H9 (cell line): ENCODE results near the gene TIMM10. TPM values are rescaled to one million over a fixed set of nuclear protein-coding genes. Genes with fewer than 3 reads are reported as not detected.

Experiments
- DNase-seq: peaks from one replicate; pipeline ENCODE4 v3.0.0-alpha.2; 2017
- H2AFZ ChIP-seq: one replicate; pipeline ENCODE4 v1.6.1; 2013; ENCODE audit warnings: mild to moderate bottlenecking, low read length, control low read depth, moderate library complexity
- H2AK5ac ChIP-seq: 2 replicates; pipeline ENCODE4 v1.6.1; 2013; ENCODE audit warnings: low read length, control low read depth, mixed read lengths; ENCODE audit not compliant: insufficient read length
- H2BK120ac ChIP-seq: one replicate; pipeline ENCODE4 v1.6.1; 2013; ENCODE audit warnings: low read depth, mild to moderate bottlenecking, low read length, control low read depth, inconsistent platforms; ENCODE audit not compliant: poor library complexity, severe bottlenecking
- H2BK12ac ChIP-seq: 2 replicates; pipeline ENCODE4 v1.6.1; 2013; ENCODE audit warnings: low read length, control low read depth, mixed read lengths, low read depth; ENCODE audit not compliant: insufficient read length
- H2BK15ac ChIP-seq: 2 replicates; pipeline ENCODE4 v1.6.1; 2013; ENCODE audit warnings: low read depth, low read length, control low read depth
- H2BK20ac ChIP-seq: one replicate; pipeline ENCODE4 v1.6.1; 2013; ENCODE audit warnings: low read depth, mild to moderate bottlenecking, low read length, control low read depth, inconsistent platforms; ENCODE audit not compliant: poor library complexity, severe bottlenecking
- H2BK5ac ChIP-seq: 2 replicates; pipeline ENCODE4 v1.6.1; 2013; ENCODE audit warnings: low read length, control low read depth, mixed read lengths; ENCODE audit not compliant: insufficient read length
- H3K14ac ChIP-seq: 2 replicates; pipeline ENCODE4 v1.6.1; 2013; ENCODE audit warnings: low read length, control low read depth; ENCODE audit not compliant: insufficient read depth
- H3K18ac ChIP-seq: 2 replicates; pipeline ENCODE4 v1.6.1; 2013; ENCODE audit warnings: low read depth, mild to moderate bottlenecking, mixed read lengths, low read length, control low read depth; ENCODE audit not compliant: insufficient read length
- H3K23ac ChIP-seq: 2 replicates; pipeline ENCODE4 v1.6.1; 2013; ENCODE audit warnings: low read length, control low read depth, mixed read lengths, low read depth; ENCODE audit not compliant: insufficient read length
- H3K23me2 ChIP-seq: 2 replicates; pipeline ENCODE4 v1.6.1; 2013; ENCODE audit warnings: low read depth, mild to moderate bottlenecking, mixed read lengths, low read length, control low read depth; ENCODE audit not compliant: insufficient read length, poor library complexity, severe bottlenecking
- H3K27ac ChIP-seq: 2 replicates; pipeline ENCODE4 v1.5.1; 2013; ENCODE audit warnings: low read length, control low read depth, mixed read lengths, low read depth; ENCODE audit not compliant: insufficient read length
- H3K27me3 ChIP-seq: 2 replicates; pipeline ENCODE4 v1.6.1; 2013; ENCODE audit warnings: low read length, control low read depth, inconsistent platforms; ENCODE audit not compliant: insufficient read depth
- H3K4ac ChIP-seq: 2 replicates; pipeline ENCODE4 v1.6.1; 2013; ENCODE audit warnings: low read depth, mild to moderate bottlenecking, control low read depth, inconsistent platforms, low read length, moderate library complexity
- H3K4me1 ChIP-seq: 2 replicates; pipeline ENCODE4 v1.6.1; 2013; ENCODE audit warnings: low read length, control low read depth, inconsistent platforms; ENCODE audit not compliant: insufficient read depth
- H3K4me2 ChIP-seq: 2 replicates; pipeline ENCODE4 v1.6.1; 2013; ENCODE audit warnings: low read length, control low read depth, mixed read lengths; ENCODE audit not compliant: insufficient read length, insufficient read depth
- H3K56ac ChIP-seq: 2 replicates; pipeline ENCODE4 v1.6.1; 2013; ENCODE audit warnings: low read depth, mild to moderate bottlenecking, mixed read lengths, low read length, control low read depth; ENCODE audit not compliant: insufficient read length
- H3K79me1 ChIP-seq: 2 replicates; pipeline ENCODE4 v1.6.1; 2013; ENCODE audit warnings: low read depth, mild to moderate bottlenecking, moderate library complexity, low read length, control low read depth, inconsistent platforms; ENCODE audit not compliant: insufficient read depth, poor library complexity, severe bottlenecking
- H3K79me2 ChIP-seq: 2 replicates; pipeline ENCODE4 v1.6.1; 2013; ENCODE audit warnings: low read length, control low read depth, inconsistent platforms; ENCODE audit not compliant: insufficient read depth
- H3K9ac ChIP-seq: 2 replicates; pipeline ENCODE4 v1.6.1; 2013; ENCODE audit warnings: low read length, control low read depth, mixed read lengths; ENCODE audit not compliant: insufficient read length; ENCODE audit errors: extremely low read depth
- H3K9me3 ChIP-seq: one replicate; pipeline ENCODE4 v1.6.1; 2013; ENCODE audit warnings: low read depth, low read length, inconsistent platforms; ENCODE audit not compliant: control insufficient read depth
- H3T11ph ChIP-seq: one replicate; pipeline ENCODE4 v1.6.1; 2013; ENCODE audit warnings: mild to moderate bottlenecking, low read length, control low read depth, inconsistent platforms
- H4K20me1 ChIP-seq: one replicate; pipeline ENCODE4 v1.6.1; 2013; ENCODE audit not compliant: control insufficient read depth, insufficient read length, insufficient read depth
- H4K5ac ChIP-seq: 2 replicates; pipeline ENCODE4 v1.6.1; 2013; ENCODE audit warnings: low read depth, mild to moderate bottlenecking, mixed read lengths, low read length, control low read depth; ENCODE audit not compliant: insufficient read length
- H4K8ac ChIP-seq: replicated peaks from 2 replicates; pipeline ENCODE4 v1.6.1; 2013; ENCODE audit warnings: low read length, control low read depth, mixed read lengths, low read depth; ENCODE audit not compliant: insufficient read length
- H4K91ac ChIP-seq: 2 replicates; pipeline ENCODE4 v1.6.1; 2013; ENCODE audit warnings: low read depth, mild to moderate bottlenecking, moderate library complexity, mixed read lengths, low read length, control low read depth; ENCODE audit not compliant: insufficient read length
- H3K27ac Mint-ChIP-seq, 3 experiments: 2 replicates in 2 of 3; 3 replicates in 1 of 3; pipeline ENCODE4 v1.8.0; 2020 to 2021; ENCODE audit warnings: mixed read lengths in 3 of 3, mild to moderate bottlenecking in 1 of 3, moderate library complexity in 1 of 3
- H3K27me3 Mint-ChIP-seq: 2 replicates; pipeline ENCODE4 v1.8.0; 2021; ENCODE audit warnings: low read depth, mild to moderate bottlenecking, moderate library complexity, mixed read lengths
- H3K36me3 Mint-ChIP-seq, 3 experiments: 2 replicates in 2 of 3; 3 replicates in 1 of 3; pipeline ENCODE4 v1.8.0; 2020 to 2021; ENCODE audit warnings: low read depth in 3 of 3, mixed read lengths in 3 of 3; ENCODE audit not compliant: insufficient read depth in 1 of 3
- H3K4me1 Mint-ChIP-seq, 2 experiments: 2 replicates each; pipeline ENCODE4 v1.8.0; 2020; ENCODE audit warnings: mixed read lengths in 2 of 2
- H3K4me3 Mint-ChIP-seq, 2 experiments: 2 replicates in 1 of 2; 3 replicates in 1 of 2; pipeline ENCODE4 v1.8.0; 2020 to 2021; ENCODE audit warnings: mild to moderate bottlenecking in 2 of 2, mixed read lengths in 2 of 2, moderate library complexity in 1 of 2
- H3K9me3 Mint-ChIP-seq, 2 experiments: 2 replicates in 1 of 2; 3 replicates in 1 of 2; pipeline ENCODE4 v1.8.0; 2020; ENCODE audit warnings: mild to moderate bottlenecking in 2 of 2, mixed read lengths in 2 of 2, moderate library complexity in 1 of 2
- CTCF ChIP-seq: fragments of 200-600 bp; sonication (generic); conservative IDR thresholded peaks from 3 replicates; pipeline ENCODE4 v1.8.0; 2021; ENCODE audit warnings: antibody characterized with exemption, mild to moderate bottlenecking
- WGBS: extraction: QIAGEN DNeasy Blood & Tissue Kit; methylation state at CpG from one replicate; pipeline ENCODE4 v1.1.7; 2013; ENCODE audit warnings: missing lambda C conversion rate, low lambda C conversion rate, mixed read lengths; ENCODE audit not compliant: insufficient read length; ENCODE audit errors: extremely low coverage; 5-methylcytosine and 5-hydroxymethylcytosine counted together
- total RNA-seq: library from RNA; stranded (reverse); gene quantifications from 2 replicates; pipeline ENCODE4 v1.2.1, GENCODE V29; 2021

Gene TIMM10
- total RNA-seq, 1 experiment from 2014 or later, result 130 TPM

- H4K5ac ChIP-seq, result no peak overlapping the region
- H3K9ac ChIP-seq, result no peak overlapping the region
- no peak overlapping the region for H3K4ac ChIP-seq
- no peaks in the 10 kb centered on the region for H3K9me3 ChIP-seq
- peaks cover 5% of the 10 kb centered on the region; the same call in 1 of the 2 replicates for H3K79me2 ChIP-seq
- Mint-ChIP-seq H3K27ac (peak overlapping the region in 2 of 3 experiments; percentile 2 to 64; a peak in 4 of 7 replicates), H3K9me3 (no peaks in the 10 kb centered on the region; a peak in 1 of 5 replicates), H3K27me3 (no peaks in the 10 kb centered on the region), H3K36me3 (peaks cover 8 to 16% (median 16%) of the 10 kb centered on the region in 3 experiments), H3K4me1 (peaks cover 22 to 25% of the 10 kb centered on the region in 2 experiments), H3K4me3 (peak overlapping the region in 1 of 2 experiments; percentile 1; a peak in 1 of 5 replicates)
- H2BK20ac ChIP-seq, result no peak overlapping the region
- no peak overlapping the region for H3K23ac ChIP-seq
- H2BK12ac ChIP-seq, result no peak overlapping the region
- peak; percentile 99 for TF ChIP-seq CTCF
- H3K4me2 ChIP-seq, result no peak overlapping the region
- H3K23me2 ChIP-seq, result peaks cover 10% of the 10 kb centered on the region
- DNase-seq, result peak; percentile 64
- H2BK15ac ChIP-seq, result no peak overlapping the region
- H4K20me1 ChIP-seq, result no peaks in the 10 kb centered on the region
- H3T11ph ChIP-seq, result no peak overlapping the region
- H2AFZ ChIP-seq, result no peak overlapping the region
- no peak overlapping the region for H3K18ac ChIP-seq
- no peak overlapping the region for H2BK5ac ChIP-seq
- no peaks in the 10 kb centered on the region for H3K4me1 ChIP-seq
- no peak overlapping the region for H2AK5ac ChIP-seq
- H2BK120ac ChIP-seq, result no peak overlapping the region
- H3K79me1 ChIP-seq, result no peaks in the 10 kb centered on the region
- no peak overlapping the region for H3K27ac ChIP-seq
- no peak overlapping the region for H3K14ac ChIP-seq
- H3K27me3 ChIP-seq, result no peaks in the 10 kb centered on the region
- H3K56ac ChIP-seq, result no peak overlapping the region
- no CpG with 5 or more reads among the region's 7 CpGs for WGBS
- no peak overlapping the region for H4K91ac ChIP-seq
- no peak overlapping the region for H4K8ac ChIP-seq
Observed at GRCh38 chr11:57527056-57527631, 3.4 kb downstream of the TIMM10 start.
